GM21717 (cell line): ENCODE results near the gene FXYD2.

Experiments
- ATAC-seq: cut with Tn5 transposase; IDR thresholded peaks from one replicate; pipeline ENCODE4 v1.9.1; 2021; ENCODE audit warnings: mild to moderate bottlenecking, moderate library complexity; ENCODE audit not compliant: unreplicated experiment

FXYD2 gene

DNA sequence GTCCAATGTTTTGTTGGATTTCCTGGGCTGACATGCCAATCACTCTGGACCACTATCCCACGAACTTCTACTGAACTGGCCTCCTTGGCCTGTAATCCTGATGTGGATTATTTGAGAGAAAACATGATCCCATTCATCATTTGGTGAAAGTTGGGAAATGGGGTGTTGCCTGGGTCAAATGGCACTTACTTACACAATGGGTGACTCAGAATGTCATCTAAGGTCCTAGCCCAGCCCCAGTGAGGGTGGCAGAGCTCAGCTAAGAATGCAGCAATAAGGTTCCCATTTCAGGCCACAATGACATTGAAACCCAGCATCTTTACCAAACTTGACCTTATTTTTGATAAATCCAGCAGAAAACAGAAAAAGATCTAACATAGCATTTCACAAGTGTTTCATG is 19.5 kb downstream of the FXYD2 start:
- ATAC-seq: no peak

- ATAC-seq: no peak
Observed at GRCh38 chr11:117803896-117804295, 20.6 kb downstream of the FXYD2 start.

DNA sequence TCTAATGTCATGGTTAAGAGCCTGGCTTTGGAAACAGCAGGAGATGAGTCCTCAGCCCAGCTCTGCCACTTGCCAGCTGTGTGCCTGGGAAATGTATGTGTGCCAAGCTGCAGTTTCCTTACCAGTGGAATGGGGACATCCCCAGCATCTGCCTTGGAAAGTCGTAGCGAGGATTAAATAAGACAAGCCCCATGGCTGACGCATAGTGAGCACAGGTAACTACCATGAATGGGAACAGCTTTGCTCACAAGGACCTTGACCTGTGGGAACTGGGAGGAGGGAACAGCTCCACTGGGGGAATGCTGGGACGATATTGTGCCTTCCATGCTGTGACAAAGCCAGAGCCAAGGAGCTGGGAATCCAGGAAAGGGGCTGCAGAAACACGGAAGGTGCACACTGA is 24.9 kb downstream of the FXYD2 start:
- ATAC-seq: no peak

DNA sequence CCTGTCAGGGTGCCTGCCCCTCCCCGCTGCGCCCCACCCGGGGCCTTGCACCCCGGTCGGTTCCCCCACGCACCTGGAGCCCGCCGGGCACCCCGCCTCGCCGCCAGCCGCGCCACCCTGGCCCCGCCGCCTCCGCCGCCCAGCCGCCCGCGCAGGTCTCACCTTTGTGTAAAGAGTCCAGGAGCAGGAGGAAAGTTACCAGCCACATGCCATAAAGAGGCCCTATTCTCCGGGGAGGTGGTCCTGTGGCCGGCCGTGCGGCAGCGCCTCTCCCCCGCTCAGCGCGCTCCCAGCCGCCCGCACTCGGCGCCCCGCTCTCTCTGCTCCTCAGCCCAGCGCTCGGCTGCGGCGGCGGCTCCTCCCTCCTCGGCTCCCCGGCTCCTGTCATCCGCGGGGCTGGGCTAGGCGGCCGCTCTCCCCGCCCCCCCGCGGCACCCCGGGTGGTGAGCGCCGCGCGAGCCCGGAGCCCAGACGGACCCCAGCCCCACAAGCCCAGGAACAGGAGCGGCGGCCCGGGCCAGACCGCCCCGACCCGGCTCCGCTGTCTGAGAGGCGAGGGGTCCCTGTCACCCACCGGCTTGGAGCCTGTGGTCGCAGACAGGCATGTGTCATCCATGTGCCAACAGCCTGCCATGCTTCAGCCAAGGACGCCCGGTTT is 27.5 kb downstream of the FXYD2 start, which contains the start of gene DSCAML1:
DSCAML1 (minus strand) TSS at position 345 of the 658 bp plus-strand sequence; CDS start at position 208, 137 bp downstream.
- ATAC-seq: no peak

DNA sequence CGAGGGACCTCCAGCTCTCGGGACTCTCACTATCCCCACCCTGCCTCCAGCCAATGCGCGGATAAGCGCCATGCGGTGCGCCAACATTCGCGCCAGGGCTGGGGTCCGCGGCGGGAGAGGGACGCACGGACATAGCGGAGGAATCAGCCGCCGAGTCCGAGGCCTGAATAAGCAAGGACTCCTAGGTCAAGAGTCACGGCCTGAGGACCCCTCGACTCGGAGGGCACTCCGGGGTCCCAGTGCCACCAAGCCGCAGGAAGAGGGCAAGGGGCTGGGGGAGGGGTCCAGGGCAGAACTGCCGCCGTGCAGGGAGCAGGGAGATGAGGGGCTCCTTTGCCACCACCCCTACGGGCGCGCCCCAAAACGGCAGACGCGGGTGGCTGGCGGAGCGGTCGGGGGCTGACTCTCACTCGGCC is 28.1 kb downstream of the FXYD2 start:
- ATAC-seq: no peak

GRCh38 chr11:117795638-117796455 is 28.7 kb downstream of the FXYD2 start:
- no peak for ATAC-seq

- ATAC-seq: no peak
Observed at GRCh38 chr11:117794772-117795629, 29.5 kb downstream of the FXYD2 start.

DNA sequence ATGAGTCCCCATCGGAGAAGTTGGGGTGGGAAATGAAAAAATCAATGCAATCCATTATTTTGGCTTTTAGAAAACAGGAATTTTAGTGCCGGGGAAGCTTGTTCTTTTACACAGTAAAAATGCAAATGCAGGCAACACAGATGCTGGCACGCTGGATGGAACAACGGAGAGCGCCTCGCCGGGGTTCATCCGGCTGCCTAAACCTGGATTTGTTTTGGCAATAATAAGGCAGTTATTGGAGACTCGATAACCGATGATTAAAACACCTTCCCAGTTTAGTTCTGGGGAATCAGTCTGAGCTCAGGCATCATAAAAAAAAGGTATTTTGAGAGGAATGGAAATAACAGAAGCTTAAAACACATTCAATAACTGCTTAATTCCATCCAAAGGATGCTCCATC is 30.4 kb downstream of the FXYD2 start:
- no peak for ATAC-seq

- ATAC-seq: no peak
Observed at GRCh38 chr11:117793583-117793982, 31.0 kb downstream of the FXYD2 start.

GRCh38 chr11:117792992-117793391 is 31.6 kb downstream of the FXYD2 start:
- ATAC-seq: no peak

DNA sequence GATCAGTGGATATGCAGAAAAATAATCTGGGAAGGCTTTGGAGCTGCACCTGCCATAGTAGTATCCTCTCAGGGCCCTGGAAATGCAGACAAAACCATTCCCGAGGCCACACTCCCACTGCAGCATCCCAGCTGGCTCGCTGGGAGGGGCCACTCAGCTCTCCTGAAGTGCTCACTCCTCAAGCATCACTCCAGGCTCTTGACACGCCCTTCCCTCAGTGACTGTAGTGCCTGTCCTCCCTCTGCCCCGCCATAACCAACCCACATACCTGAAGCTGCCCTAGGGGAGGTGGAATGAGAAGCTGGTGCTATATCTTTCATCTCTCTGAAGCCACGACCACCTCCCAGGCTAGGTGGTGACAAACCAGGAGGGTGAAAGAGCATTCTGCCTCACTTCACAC is 32.3 kb downstream of the FXYD2 start:
- ATAC-seq: no peak

DNA sequence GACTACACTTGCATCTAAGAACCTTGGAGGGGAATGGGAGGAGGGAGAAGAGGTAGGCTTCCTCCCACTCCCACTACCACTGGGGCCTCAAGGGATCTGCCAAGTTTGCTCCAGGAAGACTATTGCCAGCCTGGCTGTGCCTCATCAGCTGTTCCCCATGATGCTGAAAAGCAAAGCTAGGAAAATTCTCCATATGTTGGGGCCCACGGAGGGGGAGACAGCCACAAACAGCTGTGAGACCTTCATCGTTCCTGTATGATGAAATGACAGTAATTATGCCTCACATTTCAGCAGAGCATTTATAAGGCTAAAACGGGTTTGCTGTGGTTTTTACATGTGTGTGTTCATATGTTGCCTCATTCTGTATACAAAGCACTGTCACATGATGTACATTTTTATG is 34.3 kb downstream of the FXYD2 start:
- no peak for ATAC-seq

GRCh38 chr11:117789241-117789640 is 35.3 kb downstream of the FXYD2 start:
- ATAC-seq: no peak

GRCh38 chr11:117786135-117786870 is 38.2 kb downstream of the FXYD2 start:
- no peak for ATAC-seq

- no peak for ATAC-seq
Observed at GRCh38 chr11:117782101-117782500, 42.4 kb downstream of the FXYD2 start.

DNA sequence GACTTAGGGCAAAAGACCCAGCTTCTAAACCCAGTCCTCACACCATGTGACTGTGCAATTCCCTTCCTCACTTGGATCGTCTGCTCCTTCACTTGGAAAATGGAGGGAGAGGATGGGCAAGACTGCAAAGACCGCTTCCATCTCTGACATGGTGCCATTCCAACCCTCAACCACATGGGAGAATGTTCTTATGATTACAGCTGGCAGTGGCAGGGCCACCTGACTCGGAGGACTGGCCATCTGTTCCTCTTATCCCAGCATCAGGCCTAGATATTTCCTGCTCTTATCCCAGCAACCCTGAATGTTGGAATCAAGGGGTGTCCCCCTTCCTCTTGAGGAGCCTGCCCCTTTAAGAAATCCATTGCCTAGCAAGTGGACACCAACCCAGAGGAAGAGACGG is 42.9 kb downstream of the FXYD2 start:
- no peak for ATAC-seq

GRCh38 chr11:117780456-117780855 is 44.1 kb downstream of the FXYD2 start:
- no peak for ATAC-seq

DNA sequence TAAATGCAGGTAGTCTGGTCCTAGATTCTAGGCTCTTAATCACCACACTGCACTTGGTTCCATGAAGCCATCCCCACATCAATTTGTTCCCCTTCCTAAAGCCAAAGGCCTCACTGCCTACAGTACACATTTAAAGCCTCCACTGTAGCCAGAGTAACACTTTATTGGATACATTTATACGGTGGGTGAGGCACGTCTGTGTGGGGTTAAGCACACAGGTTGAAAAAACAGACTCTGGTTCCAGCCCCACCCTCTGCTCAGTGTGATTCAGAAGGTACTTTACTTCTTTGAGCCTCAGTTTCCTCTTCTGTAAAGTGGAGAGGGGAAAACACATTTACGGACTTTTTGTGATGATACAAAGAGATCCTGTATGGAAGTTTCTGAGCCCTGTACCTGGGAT is 50.0 kb downstream of the FXYD2 start:
- ATAC-seq: no peak

DNA sequence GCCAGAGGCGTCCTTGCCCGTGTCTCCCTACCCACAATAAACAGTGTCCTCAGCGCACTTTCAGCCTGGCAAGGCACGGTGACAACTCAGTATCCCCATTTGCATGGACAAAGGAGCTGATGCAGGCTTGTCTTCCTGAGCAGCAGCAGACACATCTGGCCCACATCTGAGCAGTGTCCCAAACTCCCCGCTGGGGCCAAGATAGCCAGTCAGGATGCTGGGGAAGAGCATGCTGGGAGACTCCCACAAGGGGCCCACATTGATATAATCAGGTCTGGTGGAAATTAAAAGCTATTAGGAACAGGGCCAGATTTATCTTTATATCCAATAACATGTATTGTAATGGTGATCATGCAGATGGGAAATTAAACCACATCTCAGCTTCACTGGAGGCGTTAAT is 52.2 kb downstream of the FXYD2 start:
- no peak for ATAC-seq

- ATAC-seq: no peak
Observed at GRCh38 chr11:117771841-117772240, 52.7 kb downstream of the FXYD2 start.

GRCh38 chr11:117771197-117771596 is 53.3 kb downstream of the FXYD2 start:
- ATAC-seq: no peak
